ENCODE measurements around the gene MRPS31.

Gene MRPS31

DNA sequence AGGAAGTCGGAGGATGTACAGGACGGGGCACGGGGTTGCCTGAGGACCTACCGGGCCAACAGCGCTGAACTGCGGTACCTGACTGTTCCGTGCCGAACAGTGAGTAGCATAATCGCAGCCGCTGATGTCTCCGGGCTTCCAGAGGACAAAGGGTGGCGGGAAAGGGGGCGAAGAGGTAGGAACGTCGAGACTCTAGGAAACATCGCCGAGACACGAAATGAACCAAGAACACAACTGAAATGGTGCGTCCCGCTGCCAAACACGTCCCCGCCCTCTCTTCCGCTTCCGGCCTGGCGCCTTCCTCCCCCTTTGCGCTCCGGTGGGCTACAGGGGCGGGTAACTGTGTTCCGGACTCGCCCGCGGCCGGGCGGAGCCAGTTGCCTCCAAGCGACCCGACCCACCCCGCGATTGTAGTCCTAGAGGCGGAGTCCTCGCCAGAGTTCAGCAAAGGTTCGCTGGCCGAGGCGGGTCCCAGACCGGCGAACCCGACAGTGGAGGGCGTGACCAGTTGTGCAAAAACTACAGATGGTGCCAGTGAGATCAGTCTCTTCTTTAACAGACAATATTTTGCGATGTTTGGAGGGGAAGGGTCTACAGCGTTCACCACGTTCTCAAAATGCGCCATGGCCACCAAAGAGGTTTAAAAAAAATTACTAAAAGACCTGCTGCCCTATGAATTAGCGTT, at the start of gene MRPS31:
MRPS31 (minus strand) TSS at position 257 of the 685 bp plus-strand sequence; CDS start at position 203, 54 bp downstream.
- peak; percentile 86 for DNase-seq (ENCODE audit: low read depth)
- in situ Hi-C loops (cut with HindIII; ENCODE audit: low sequenced_read_pairs), result no loop called here
- TF ChIP-seq, protein P1, sequence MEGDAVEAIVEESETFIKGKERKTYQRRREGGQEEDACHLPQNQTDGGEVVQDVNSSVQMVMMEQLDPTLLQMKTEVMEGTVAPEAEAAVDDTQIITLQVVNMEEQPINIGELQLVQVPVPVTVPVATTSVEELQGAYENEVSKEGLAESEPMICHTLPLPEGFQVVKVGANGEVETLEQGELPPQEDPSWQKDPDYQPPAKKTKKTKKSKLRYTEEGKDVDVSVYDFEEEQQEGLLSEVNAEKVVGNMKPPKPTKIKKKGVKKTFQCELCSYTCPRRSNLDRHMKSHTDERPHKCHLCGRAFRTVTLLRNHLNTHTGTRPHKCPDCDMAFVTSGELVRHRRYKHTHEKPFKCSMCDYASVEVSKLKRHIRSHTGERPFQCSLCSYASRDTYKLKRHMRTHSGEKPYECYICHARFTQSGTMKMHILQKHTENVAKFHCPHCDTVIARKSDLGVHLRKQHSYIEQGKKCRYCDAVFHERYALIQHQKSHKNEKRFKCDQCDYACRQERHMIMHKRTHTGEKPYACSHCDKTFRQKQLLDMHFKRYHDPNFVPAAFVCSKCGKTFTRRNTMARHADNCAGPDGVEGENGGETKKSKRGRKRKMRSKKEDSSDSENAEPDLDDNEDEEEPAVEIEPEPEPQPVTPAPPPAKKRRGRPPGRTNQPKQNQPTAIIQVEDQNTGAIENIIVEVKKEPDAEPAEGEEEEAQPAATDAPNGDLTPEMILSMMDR (IDR thresholded peaks at IDR 0.05; ENCODE audit: low read depth, low read length, missing control alignments), result no peak

DNA sequence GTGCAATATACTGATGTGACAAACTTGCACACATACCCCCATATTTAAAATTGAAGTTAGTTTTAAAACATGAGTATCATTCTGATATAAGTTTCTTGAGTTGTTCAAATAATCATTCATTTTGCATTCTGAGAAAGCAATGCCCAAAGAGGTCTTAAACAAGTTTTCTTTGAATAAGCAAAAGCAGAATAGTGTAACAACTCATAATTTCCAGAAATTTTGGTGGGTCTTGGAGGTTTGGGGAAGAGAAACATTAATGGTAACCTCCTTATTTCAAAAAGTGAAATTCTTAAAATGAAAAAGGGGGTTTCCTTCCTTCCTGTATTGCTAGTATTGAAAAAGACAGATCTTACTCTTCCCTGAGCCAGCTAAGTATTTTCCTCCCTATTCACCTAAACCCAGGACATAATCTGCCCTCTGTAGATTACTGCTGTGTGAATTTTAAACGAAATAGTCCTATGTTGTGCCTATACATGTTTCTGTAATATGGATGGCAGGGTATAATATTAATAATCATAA, 48.9 kb upstream of the MRPS31 start:
- H3K4me3 ChIP-seq (ENCODE audit: low read depth, low read length), result no peak overlapping the region
- no peak for DNase-seq (ENCODE audit: low read depth)
- in situ Hi-C loops (cut with HindIII; ENCODE audit: low sequenced_read_pairs), result no loop called here
- TF ChIP-seq, protein P1 (IDR thresholded peaks at IDR 0.05; ENCODE audit: low read depth, low read length, missing control alignments), result no peak

More for the DNA sequence above, at the start of gene MRPS31:
- H3K4me3 ChIP-seq (ENCODE audit: low read depth, low read length), result peak within 1 kb of the TSS; percentile 72

DNA sequence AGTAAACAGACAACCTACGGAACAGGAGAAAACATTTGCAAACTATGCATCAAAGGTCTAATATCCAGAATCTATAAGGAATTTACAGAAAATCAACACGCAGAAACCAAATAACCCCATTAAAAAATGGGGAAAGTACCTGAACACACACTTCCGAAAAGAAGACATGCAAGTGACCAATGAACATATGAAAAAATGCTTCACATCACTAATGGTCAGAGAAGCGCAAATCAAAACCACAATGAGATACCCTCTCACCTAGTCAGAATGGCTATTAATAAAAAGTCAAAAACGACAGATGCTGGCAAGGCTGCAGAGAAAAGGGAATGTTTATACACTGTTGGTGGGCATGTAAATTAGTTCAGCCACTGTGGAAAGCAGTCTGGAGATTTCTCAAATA, 47.9 kb upstream of the MRPS31 start:
- TF ChIP-seq, protein P1 (IDR thresholded peaks at IDR 0.05; ENCODE audit: low read depth, low read length, missing control alignments), result no peak
- in situ Hi-C loops (cut with HindIII; ENCODE audit: low sequenced_read_pairs), result no loop called here
- no peak for DNase-seq (ENCODE audit: low read depth)
- H3K4me3 ChIP-seq (ENCODE audit: low read depth, low read length), result no peak overlapping the region

DNA sequence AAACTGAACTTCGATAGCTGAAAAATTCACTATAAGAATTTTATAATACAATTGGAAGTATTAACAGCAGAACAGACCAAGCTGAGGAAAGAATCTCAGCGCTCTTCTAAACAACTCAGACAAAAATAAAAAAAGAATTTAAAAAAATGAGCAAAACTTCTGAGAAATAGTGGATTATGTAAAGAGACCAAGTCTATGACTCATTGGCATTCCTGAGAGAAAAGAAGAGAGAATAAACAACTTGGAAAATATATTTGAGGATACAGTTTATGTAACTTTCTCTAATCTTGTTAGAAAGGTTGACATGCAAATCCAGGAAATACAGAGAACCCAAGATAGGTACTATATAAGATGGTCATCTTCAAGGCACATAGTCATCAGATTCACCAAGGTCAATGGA, 43.8 kb upstream of the MRPS31 start:
- in situ Hi-C loops (cut with HindIII; ENCODE audit: low sequenced_read_pairs), result no loop called here

DNA sequence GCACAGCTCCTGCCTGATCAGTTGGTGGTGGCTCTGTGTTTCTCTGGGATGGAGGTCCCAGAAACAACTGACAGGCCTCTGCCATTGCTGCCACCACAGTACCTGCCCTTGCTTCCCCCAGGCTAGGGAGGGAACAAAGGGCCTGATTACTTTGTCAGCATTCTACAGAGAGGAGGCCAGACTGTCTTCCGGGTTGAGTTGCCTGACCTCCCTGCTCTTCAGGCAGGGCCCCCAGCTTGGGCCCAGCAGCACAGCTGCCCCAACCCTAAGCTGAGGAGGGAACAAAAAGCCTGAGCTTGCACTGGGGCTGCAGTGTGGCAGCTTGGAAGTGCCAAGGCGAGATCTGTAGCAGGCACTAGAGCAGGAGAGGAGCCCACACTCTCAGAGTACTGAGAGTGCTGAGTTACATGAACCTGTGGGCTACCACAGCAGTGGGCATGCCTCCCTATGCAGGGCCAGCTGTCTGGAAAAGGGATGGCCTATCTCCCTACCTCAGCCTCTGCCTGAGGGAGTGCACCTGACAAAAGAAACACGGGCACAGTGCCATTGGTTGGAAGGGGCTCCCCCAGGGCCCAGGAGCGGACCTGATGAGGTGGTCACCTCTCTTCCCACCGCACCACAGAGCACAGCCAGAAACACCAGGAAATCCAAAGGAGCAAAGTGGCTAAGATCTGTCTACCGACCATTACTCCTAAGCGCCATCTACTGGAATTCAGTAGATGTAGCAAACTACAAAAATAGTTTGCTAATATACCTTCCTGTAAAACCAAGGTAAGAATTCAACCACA, 42.9 kb upstream of the MRPS31 start:
- in situ Hi-C loops (cut with HindIII; ENCODE audit: low sequenced_read_pairs), result no loop called here
- TF ChIP-seq, protein P1 (IDR thresholded peaks at IDR 0.05; ENCODE audit: low read depth, low read length, missing control alignments), result peak; percentile 55
- DNase-seq (ENCODE audit: low read depth), result no peak
- H3K4me3 ChIP-seq (ENCODE audit: low read depth, low read length), result no peak overlapping the region

More for the DNA sequence above, 43.8 kb upstream of the MRPS31 start:
- no peak for DNase-seq (ENCODE audit: low read depth)
- TF ChIP-seq, protein P1 (IDR thresholded peaks at IDR 0.05; ENCODE audit: low read depth, low read length, missing control alignments), result no peak
- no peak overlapping the region for H3K4me3 ChIP-seq (ENCODE audit: low read depth, low read length)

DNA sequence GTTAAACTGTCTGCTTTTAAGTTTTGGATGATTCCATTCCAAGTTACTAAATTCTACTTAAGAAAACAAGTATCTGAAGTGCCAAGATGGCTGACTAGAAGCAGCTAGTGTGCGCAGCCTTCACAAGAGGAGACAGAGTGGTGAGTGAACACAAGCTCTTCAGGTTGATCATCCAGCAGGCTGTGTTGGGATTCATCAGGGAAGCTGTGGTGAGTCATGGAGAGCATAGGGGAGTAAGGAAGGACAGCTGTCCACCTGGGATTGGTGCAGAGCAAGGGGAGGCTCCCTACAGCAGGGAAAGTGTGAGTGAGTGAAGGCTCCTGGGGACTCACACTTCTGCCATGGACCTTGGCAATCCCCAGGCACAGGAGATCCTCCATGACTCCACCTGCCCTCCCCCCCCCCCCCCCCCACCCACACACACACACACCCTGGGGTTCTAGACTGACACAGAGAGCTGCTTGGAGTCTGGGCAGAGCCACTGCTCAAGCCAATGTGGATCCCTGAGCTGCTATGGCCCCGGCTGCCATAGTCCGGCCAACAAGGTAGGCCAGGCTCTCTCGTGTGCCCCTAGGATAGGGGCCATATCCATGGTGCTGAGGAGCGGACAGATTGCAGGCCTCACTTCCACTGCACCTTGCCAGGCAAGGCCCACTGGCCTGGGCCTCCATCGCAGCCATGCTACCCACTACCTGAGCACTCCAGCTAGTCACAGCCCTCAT, 41.9 kb upstream of the MRPS31 start:
- in situ Hi-C loops (cut with HindIII; ENCODE audit: low sequenced_read_pairs), result no loop called here
- no peak for DNase-seq (ENCODE audit: low read depth)

More for the DNA sequence above, 41.9 kb upstream of the MRPS31 start:
- TF ChIP-seq, protein P1 (IDR thresholded peaks at IDR 0.05; ENCODE audit: low read depth, low read length, missing control alignments), result no peak
- H3K4me3 ChIP-seq (ENCODE audit: low read depth, low read length), result no peak overlapping the region
